Measurements from ENCODE around the gene ZFP69B.

DNA sequence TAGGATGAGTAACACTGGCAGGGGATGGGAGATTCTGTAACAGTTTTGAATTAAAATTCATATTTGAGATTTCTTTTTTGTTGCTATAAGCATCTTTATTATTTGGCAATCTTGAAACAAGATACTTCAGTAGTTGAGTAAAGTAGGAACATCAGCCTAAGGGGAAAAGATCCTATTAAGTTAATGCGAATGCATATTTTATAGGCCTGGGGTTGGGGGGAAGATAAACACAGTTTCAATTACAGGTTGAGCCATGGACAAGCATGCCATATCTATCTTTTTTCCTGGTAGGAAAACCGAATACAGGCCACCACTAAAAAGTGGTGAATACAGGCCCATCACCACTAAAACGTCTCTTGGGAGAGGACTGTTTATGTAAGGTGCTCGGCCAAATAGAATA lies 44.5 kb upstream of the ZFP69B start:
- TF ChIP-seq, protein P1, sequence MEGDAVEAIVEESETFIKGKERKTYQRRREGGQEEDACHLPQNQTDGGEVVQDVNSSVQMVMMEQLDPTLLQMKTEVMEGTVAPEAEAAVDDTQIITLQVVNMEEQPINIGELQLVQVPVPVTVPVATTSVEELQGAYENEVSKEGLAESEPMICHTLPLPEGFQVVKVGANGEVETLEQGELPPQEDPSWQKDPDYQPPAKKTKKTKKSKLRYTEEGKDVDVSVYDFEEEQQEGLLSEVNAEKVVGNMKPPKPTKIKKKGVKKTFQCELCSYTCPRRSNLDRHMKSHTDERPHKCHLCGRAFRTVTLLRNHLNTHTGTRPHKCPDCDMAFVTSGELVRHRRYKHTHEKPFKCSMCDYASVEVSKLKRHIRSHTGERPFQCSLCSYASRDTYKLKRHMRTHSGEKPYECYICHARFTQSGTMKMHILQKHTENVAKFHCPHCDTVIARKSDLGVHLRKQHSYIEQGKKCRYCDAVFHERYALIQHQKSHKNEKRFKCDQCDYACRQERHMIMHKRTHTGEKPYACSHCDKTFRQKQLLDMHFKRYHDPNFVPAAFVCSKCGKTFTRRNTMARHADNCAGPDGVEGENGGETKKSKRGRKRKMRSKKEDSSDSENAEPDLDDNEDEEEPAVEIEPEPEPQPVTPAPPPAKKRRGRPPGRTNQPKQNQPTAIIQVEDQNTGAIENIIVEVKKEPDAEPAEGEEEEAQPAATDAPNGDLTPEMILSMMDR (IDR thresholded peaks at IDR 0.05 in 8 of 11, conservative IDR thresholded peaks at IDR 0.05 in 3 of 11): no peak
- no peak for TF ChIP-seq POLR2A (IDR thresholded peaks at IDR 0.05)
